Ecto neural progenitor cell (in vitro differentiated cells): Measurements from ENCODE around the gene IGF2BP2.

Source experiments
- DNase-seq: peaks from one replicate; pipeline ENCODE4 v3.0.0-alpha.2; 2018; ENCODE audit warnings: low spot score

IGF2BP2 gene

GRCh38 chr3:185764980-185765370 lies 59.9 kb downstream of the IGF2BP2 start:
- no peak for DNase-seq

GRCh38 chr3:185764163-185764979 lies 60.5 kb downstream of the IGF2BP2 start:
- peak; percentile 59 for DNase-seq

- DNase-seq = no peak
These were observed 61.4 kb downstream of the IGF2BP2 start for GRCh38 chr3:185763347-185764005.

GRCh38 chr3:185760550-185760949 lies 64.3 kb downstream of the IGF2BP2 start:
- DNase-seq = no peak

GRCh38 chr3:185760088-185760487 lies 64.8 kb downstream of the IGF2BP2 start:
- DNase-seq = no peak

DNA sequence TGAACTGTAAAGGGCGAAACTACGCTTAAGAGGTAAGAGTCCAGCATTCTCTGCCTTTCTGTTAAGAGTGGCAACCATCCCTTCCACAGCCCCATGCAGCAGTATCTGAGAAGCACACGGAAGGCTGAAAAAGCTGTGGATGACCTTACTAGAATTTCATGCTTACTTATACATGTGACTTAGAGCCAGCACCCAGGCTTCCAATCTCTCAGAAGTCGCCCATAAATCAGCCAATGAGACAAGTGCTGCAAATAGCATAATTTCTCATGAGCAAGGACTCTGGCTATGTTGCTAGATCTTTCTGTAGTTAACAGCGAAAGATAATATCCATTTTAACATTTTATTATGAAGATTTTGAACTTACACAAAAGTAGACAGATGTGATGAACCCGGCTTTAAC lies 65.3 kb downstream of the IGF2BP2 start:
- no peak for DNase-seq

DNA sequence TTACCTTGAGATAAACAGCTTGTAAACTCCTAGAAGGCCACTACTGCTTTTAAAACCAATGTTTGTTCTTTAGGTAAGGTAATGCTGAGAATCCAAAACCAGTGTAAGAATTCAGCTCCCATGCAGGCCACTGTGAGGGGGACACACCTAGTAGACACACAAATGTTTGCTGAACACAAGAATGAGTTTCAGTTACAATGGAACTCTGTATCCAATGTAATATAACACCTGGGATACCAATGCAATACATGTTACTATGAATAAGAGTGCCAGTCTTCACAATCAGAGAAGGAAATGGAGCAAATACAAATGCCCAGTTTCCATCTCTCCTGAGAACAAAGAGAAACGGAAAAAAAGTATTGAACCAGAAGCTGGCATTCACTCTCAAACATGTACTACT lies 65.9 kb downstream of the IGF2BP2 start:
- no peak for DNase-seq

DNA sequence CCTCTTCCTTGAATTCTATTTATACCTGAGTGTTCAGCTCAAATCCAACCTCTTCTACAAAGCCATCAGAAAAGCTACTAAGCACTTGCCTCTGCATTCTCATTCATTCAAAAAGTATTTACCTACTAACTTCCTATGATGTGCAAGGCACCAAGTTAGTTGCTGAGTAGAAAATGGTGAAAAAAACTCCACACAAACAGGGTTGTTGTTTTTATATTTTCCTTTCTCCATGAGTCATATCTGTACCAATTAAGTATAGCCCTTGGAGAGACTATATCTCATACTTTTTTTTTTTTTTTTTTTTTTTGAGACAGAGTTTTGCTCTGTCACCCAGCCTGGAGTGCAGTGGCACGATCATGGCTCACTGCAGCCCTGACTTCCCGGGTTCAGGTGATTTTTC lies 67.7 kb downstream of the IGF2BP2 start:
- no peak for DNase-seq

DNA sequence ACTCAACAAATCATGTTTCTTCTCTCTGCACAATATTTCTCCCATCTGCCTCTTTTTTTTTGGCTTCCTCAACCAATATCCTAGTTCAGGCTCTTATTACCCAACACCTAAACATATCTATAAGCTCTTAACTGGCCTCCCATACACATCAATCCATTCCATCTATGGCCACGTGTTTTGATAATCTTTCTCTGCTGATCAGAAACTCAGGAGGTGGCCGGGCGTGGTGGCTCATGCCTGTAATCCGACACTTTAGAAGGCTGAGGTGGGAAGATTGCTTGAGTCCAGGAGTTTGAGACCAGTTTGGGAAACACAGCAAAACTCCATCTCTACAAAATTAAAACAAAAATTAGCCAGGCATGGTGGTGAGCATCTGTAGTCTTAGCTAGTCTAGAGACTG lies 68.4 kb downstream of the IGF2BP2 start:
- DNase-seq = no peak

DNA sequence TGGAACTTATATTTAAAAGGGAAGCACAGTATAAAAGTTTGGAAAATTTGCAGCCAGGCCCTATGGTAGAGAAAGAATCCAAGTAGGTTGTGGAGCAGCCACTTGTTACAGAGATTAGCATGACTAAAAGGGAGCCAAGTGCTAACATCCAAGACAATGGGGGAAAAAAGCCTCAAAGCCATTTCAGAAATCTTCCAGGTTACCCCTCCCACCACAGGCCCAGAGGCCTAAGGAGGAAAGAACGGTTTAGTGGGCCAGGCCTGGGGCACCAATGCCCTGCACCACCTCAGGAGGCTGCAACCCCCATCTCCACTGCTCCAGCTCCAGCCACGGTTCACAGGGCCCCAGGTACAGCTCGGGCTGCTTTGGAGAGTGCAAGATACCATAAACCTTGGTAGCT lies 69.9 kb downstream of the IGF2BP2 start:
- DNase-seq = no peak

DNA sequence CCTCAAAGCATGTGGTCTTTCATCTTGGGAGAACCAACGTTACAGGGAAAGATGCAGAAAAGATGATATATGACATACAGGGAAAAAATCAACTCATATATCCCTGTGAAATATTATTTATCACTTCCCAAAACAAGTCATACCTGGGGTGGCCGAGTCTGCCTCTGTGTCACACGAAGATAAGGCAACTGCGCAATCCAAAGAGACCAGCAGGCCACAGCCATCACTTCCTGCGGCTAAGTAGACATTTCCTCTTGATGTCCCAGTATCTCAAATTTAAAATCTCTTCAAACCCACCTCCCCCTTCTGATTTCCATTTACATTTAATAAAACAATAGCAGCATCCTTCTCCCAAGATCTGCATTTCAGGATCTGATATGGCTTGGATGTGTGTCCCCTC lies 71.5 kb downstream of the IGF2BP2 start:
- no peak for DNase-seq

- no peak for DNase-seq
These were observed 74.1 kb downstream of the IGF2BP2 start for GRCh38 chr3:185750702-185751101.

GRCh38 chr3:185750015-185750414 lies 74.8 kb downstream of the IGF2BP2 start:
- DNase-seq = no peak

DNA sequence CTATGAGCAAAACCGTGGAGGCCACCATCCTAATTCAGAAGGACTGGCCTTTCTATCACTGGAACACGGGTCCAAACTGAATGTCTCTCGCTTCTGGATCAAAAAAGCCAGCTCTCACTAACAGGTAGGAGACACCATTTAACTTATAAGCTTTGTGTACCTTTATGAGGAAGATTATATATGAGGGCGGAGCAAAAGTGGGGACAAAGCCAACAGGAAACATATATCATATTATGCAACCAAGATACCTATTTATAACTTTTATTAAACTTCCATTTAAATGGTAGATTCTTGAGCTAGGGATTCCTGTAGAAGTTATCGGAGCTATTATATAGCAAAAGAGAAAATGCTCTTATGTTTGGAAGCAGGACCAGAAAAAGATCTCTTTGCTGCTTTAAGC lies 78.4 kb downstream of the IGF2BP2 start:
- no peak for DNase-seq

DNA sequence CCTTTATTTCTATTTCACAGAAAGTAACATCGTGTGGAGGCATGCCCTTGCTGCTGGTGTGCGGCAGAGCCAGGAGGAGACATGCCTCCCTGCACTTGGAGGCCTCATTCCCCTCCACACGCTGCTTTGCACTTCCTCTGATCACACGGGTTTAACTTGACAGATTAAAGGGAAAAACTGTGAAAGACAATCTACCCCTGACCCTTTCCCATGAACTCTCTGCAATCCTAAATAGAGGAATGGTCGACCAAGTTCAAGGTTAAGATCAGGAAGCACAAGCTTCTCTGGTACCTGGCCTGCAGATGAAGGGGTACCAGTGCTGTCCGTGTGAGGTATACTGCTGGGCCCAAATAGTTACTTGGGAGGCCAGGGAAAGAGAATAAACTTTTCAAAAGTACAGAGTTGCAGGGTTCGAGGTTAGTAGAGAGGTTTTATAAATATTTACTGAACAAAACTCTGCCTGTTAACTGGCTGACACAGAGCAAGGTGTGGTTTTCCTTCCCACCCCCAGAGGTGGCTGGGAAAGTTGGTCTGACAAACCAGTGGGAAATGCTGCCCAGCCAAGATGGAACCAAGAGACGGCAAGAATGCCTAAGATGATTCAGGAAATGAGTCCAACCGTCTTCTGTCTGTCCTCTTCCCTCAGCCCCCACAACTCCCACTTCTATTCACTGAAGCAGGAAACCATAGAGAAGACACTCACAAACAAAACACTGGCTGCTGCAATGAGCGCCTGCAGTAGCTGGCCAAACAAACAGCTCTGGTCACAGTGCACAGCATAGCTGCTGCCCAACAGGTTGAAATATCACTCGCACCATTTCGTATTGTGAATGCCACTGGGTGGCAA lies 79.6 kb downstream of the IGF2BP2 start:
- no peak for DNase-seq

DNA sequence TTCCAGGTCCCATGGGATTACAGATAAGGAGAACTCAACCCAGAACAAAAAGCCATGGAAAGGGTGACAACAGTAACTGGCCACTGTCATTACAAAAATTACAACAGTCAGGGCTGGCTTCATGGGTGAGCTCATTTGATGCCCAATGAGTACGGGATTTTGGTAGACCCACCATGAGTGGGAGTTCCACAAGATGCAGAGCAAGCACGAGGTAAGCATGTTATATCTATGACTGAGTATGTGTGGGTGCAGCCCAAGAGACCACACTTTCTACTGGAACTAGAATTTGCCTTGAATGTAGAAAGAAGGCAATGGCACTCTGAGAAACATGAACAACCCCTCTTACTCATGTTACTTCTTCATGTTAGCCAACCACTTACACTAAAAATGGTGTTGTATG lies 83.3 kb downstream of the IGF2BP2 start:
- no peak for DNase-seq

DNA sequence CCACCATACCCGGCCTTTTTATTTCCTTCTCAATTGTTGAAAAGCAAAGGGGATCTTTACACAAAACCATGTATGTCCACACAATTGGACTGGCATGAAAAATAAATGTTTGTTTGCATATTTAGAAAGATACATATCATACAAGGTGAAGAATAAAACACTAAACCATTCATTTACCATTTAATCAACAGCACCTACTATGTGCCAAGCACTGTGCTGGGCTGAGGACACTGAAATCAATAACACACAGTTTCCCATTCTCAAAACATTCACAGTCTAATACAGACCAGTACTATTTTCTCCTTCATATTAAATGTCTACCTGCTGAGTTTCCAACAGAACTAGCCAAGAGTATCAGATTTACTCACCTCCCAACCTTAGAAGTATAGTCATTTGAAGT lies 84.7 kb downstream of the IGF2BP2 start:
- DNase-seq = no peak

DNA sequence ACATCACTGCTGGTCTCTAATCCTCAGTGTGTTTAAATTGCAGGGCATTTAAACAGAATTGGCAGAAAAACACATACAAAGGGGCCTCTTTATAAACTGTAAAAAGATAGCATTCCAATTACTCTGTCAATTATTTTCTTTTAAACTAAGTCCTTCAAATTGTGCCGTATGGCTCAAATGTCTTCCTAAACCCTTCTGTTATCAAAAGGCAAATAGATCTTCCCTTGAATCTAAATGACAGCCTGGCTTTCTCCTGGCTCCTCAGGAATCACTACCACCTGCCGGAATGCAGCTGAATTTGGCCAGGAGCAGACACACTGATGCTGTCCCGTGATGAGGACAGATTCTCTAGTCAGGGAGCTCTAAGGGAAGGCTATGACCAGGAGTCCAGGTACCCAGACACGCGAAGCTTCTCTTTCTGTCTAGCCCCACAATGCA lies 85.6 kb downstream of the IGF2BP2 start:
- DNase-seq = no peak

- DNase-seq = no peak
These were observed 86.8 kb downstream of the IGF2BP2 start for GRCh38 chr3:185737740-185738680.

GRCh38 chr3:185737020-185737419 lies 87.8 kb downstream of the IGF2BP2 start:
- no peak for DNase-seq

DNA sequence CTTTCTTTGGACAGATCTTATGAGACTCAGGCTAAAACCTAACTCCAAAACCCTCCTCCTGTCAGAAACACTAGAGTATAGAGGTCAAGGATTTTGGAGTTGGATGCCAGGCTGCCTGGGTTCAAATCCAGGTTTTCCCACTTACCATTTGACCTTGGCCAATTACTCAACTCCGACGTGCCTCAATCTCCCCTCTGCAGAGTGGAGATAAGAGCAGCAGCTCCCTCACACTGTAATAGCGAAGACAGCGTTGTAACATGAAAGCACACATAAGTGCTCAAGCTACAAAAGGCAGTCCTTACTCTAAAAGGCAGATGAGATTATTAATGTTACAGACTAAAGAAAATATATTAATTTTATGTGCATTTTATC lies 90.1 kb downstream of the IGF2BP2 start:
- no peak for DNase-seq
